Stimulated activated memory B cell treated with anti-CD40 and anti-IgM and Interleukin-4, amounts not matched to agents 10 μg/mL and 1 μg/mL and 100 μg/mL, for 72 hours (primary cell): ENCODE data around the gene NDP.

Experiments
- ATAC-seq: fragments of 150-1000 bp; cut with Tn5 transposase; 2 replicates; pipeline ENCODE4 v1.10.0; 2021
- H3K27ac Mint-ChIP-seq: one replicate; pipeline ENCODE4 v1.8.0; 2022; ENCODE audit warnings: mild to moderate bottlenecking, mixed read lengths
- H3K27me3 Mint-ChIP-seq: one replicate; pipeline ENCODE4 v1.8.0; 2022; ENCODE audit warnings: mixed read lengths
- H3K36me3 Mint-ChIP-seq: one replicate; pipeline ENCODE4 v1.8.0; 2022; ENCODE audit warnings: mixed read lengths
- H3K4me1 Mint-ChIP-seq: one replicate; pipeline ENCODE4 v1.8.0; 2022; ENCODE audit warnings: mixed read lengths
- H3K4me3 Mint-ChIP-seq: one replicate; pipeline ENCODE4 v1.8.0; 2022; ENCODE audit warnings: mild to moderate bottlenecking, moderate library complexity, mixed read lengths
- H3K9me3 Mint-ChIP-seq: one replicate; pipeline ENCODE4 v1.8.0; 2022; ENCODE audit warnings: mixed read lengths

Gene NDP

GRCh38 chrX:43978226-43978625 is 5.0 kb upstream of the NDP start:
- no peaks in the 10 kb centered on the region for H3K9me3 Mint-ChIP-seq
- ATAC-seq: no peak
- H3K27ac Mint-ChIP-seq: no peak overlapping the region
- no peak overlapping the region for H3K4me3 Mint-ChIP-seq
- H3K27me3 Mint-ChIP-seq: peaks cover 9% of the 10 kb centered on the region
- H3K4me1 Mint-ChIP-seq: peaks cover 7% of the 10 kb centered on the region
- no peaks in the 10 kb centered on the region for H3K36me3 Mint-ChIP-seq

GRCh38 chrX:43976205-43976604 is 3.0 kb upstream of the NDP start:
- H3K36me3 Mint-ChIP-seq: no peaks in the 10 kb centered on the region
- no peak for ATAC-seq
- no peak overlapping the region for H3K4me3 Mint-ChIP-seq
- H3K27me3 Mint-ChIP-seq: peaks cover 14% of the 10 kb centered on the region
- H3K9me3 Mint-ChIP-seq: no peaks in the 10 kb centered on the region
- H3K27ac Mint-ChIP-seq: no peak overlapping the region
- peaks cover 10% of the 10 kb centered on the region for H3K4me1 Mint-ChIP-seq

- ATAC-seq: no peak
- Mint-ChIP-seq H3K27me3 (peaks cover 14% of the 10 kb centered on the region), H3K27ac (no peak overlapping the region), H3K4me3 (no peak overlapping the region), H3K4me1 (peaks cover 10% of the 10 kb centered on the region), H3K9me3 (no peaks in the 10 kb centered on the region), H3K36me3 (no peaks in the 10 kb centered on the region)
Measured at GRCh38 chrX:43975796-43976195, 2.6 kb upstream of the NDP start.

- Mint-ChIP-seq H3K4me3 (no peak overlapping the region), H3K9me3 (no peaks in the 10 kb centered on the region), H3K27me3 (peaks cover 14% of the 10 kb centered on the region), H3K4me1 (peaks cover 10% of the 10 kb centered on the region), H3K36me3 (no peaks in the 10 kb centered on the region), H3K27ac (no peak overlapping the region)
- ATAC-seq: no peak
Measured at GRCh38 chrX:43974741-43975465, 1.7 kb upstream of the NDP start.

- Mint-ChIP-seq H3K4me3 (no peak overlapping the region), H3K36me3 (no peaks in the 10 kb centered on the region), H3K27me3 (peaks cover 14% of the 10 kb centered on the region), H3K27ac (no peak overlapping the region), H3K4me1 (peaks cover 10% of the 10 kb centered on the region), H3K9me3 (no peaks in the 10 kb centered on the region)
- no peak for ATAC-seq
Measured at GRCh38 chrX:43974100-43974475, 898 bp upstream of the NDP start.

- ATAC-seq: no peak
- no peaks in the 10 kb centered on the region for H3K9me3 Mint-ChIP-seq
- H3K4me3 Mint-ChIP-seq: no peak overlapping the region
- H3K27ac Mint-ChIP-seq: no peak overlapping the region
- H3K36me3 Mint-ChIP-seq: no peaks in the 10 kb centered on the region
- peaks cover 14% of the 10 kb centered on the region for H3K27me3 Mint-ChIP-seq
- peaks cover 10% of the 10 kb centered on the region for H3K4me1 Mint-ChIP-seq
Measured at GRCh38 chrX:43971966-43972961, 926 bp downstream of the NDP start.

- Mint-ChIP-seq H3K9me3 (no peaks in the 10 kb centered on the region), H3K27me3 (peaks cover 14% of the 10 kb centered on the region), H3K4me3 (no peak overlapping the region), H3K36me3 (no peaks in the 10 kb centered on the region), H3K27ac (no peak overlapping the region), H3K4me1 (peaks cover 10% of the 10 kb centered on the region)
- ATAC-seq: no peak
Measured at GRCh38 chrX:43970528-43970927, 2.7 kb downstream of the NDP start.

GRCh38 chrX:43969504-43970501 is 3.4 kb downstream of the NDP start:
- Mint-ChIP-seq H3K4me1 (peaks cover 10% of the 10 kb centered on the region), H3K27me3 (peaks cover 14% of the 10 kb centered on the region), H3K36me3 (no peaks in the 10 kb centered on the region), H3K9me3 (no peaks in the 10 kb centered on the region), H3K4me3 (no peak overlapping the region), H3K27ac (no peak overlapping the region)
- no peak for ATAC-seq

GRCh38 chrX:43968359-43968781 is 4.8 kb downstream of the NDP start:
- H3K4me3 Mint-ChIP-seq: no peak overlapping the region
- no peak overlapping the region for H3K27ac Mint-ChIP-seq
- peaks cover 5% of the 10 kb centered on the region for H3K4me1 Mint-ChIP-seq
- H3K9me3 Mint-ChIP-seq: no peaks in the 10 kb centered on the region
- no peaks in the 10 kb centered on the region for H3K36me3 Mint-ChIP-seq
- peaks cover 6% of the 10 kb centered on the region for H3K27me3 Mint-ChIP-seq
- ATAC-seq: no peak

GRCh38 chrX:43964936-43965335 is 8.3 kb downstream of the NDP start:
- H3K27me3 Mint-ChIP-seq: peaks cover 9% of the 10 kb centered on the region
- H3K36me3 Mint-ChIP-seq: peaks cover 5% of the 10 kb centered on the region
- H3K9me3 Mint-ChIP-seq: peaks cover 3% of the 10 kb centered on the region
- H3K27ac Mint-ChIP-seq: no peak overlapping the region
- ATAC-seq: no peak
- H3K4me1 Mint-ChIP-seq: no peaks in the 10 kb centered on the region
- H3K4me3 Mint-ChIP-seq: no peak overlapping the region

GRCh38 chrX:43963726-43964125 is 9.5 kb downstream of the NDP start:
- no peak overlapping the region for H3K27ac Mint-ChIP-seq
- H3K27me3 Mint-ChIP-seq: peaks cover 9% of the 10 kb centered on the region
- no peak for ATAC-seq
- peaks cover 3% of the 10 kb centered on the region for H3K9me3 Mint-ChIP-seq
- H3K36me3 Mint-ChIP-seq: peaks cover 5% of the 10 kb centered on the region
- no peak overlapping the region for H3K4me3 Mint-ChIP-seq
- H3K4me1 Mint-ChIP-seq: peaks cover 1% of the 10 kb centered on the region

GRCh38 chrX:43962636-43963035 is 10.6 kb downstream of the NDP start:
- no peak for ATAC-seq
- Mint-ChIP-seq H3K27me3 (peaks cover 9% of the 10 kb centered on the region), H3K4me1 (peaks cover 5% of the 10 kb centered on the region), H3K4me3 (no peak overlapping the region), H3K27ac (no peak overlapping the region), H3K36me3 (peaks cover 5% of the 10 kb centered on the region), H3K9me3 (peaks cover 3% of the 10 kb centered on the region)

GRCh38 chrX:43961699-43962098 is 11.5 kb downstream of the NDP start:
- no peak overlapping the region for H3K27ac Mint-ChIP-seq
- peaks cover 9% of the 10 kb centered on the region for H3K27me3 Mint-ChIP-seq
- no peak overlapping the region for H3K4me3 Mint-ChIP-seq
- H3K4me1 Mint-ChIP-seq: peaks cover 5% of the 10 kb centered on the region
- no peak for ATAC-seq
- H3K36me3 Mint-ChIP-seq: peaks cover 5% of the 10 kb centered on the region
- peaks cover 3% of the 10 kb centered on the region for H3K9me3 Mint-ChIP-seq

GRCh38 chrX:43958529-43958928 is 14.7 kb downstream of the NDP start:
- H3K4me1 Mint-ChIP-seq: peaks cover 5% of the 10 kb centered on the region

GRCh38 chrX:43956034-43956433 is 17.2 kb downstream of the NDP start:
- H3K36me3 Mint-ChIP-seq: no peaks in the 10 kb centered on the region
- ATAC-seq: no peak
- H3K9me3 Mint-ChIP-seq: no peaks in the 10 kb centered on the region
- no peak overlapping the region for H3K27ac Mint-ChIP-seq
- peaks cover 5% of the 10 kb centered on the region for H3K4me1 Mint-ChIP-seq
- no peaks in the 10 kb centered on the region for H3K27me3 Mint-ChIP-seq
- H3K4me3 Mint-ChIP-seq: no peak overlapping the region

More at GRCh38 chrX:43958529-43958928, 14.7 kb downstream of the NDP start:
- Mint-ChIP-seq H3K27me3 (peaks cover 9% of the 10 kb centered on the region), H3K4me3 (no peak overlapping the region), H3K27ac (no peak overlapping the region), H3K36me3 (peaks cover 5% of the 10 kb centered on the region), H3K9me3 (peaks cover 3% of the 10 kb centered on the region)
- peak; percentile 50 for ATAC-seq
